Measurements from ENCODE around the gene HEXD.

The HEXD gene

DNA sequence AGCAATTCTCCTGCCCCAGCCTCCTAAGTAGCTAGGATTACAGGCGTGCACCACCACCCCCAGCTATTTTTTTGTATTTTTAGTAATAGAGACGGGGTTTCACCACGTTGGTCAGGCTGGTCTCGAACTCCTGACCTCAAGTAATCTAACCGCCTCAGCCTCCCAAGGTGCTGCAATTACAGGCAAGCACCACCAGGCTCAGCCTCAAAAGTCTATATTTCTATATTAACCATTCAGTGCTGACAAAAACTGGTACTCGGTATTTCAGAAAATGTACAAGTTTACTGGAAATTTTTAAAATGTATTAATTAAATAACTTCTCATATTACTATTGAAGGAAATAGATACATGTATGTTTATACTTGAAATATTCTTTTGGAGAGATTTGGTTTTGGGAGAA lies 1.4 kb upstream of the HEXD start:
- H3K9me3 ChIP-seq (ENCODE audit: control insufficient read depth in 1 of 2, low read length in 2 of 2), result no peaks in the 10 kb centered on the region
- peaks cover 4 to 10% of the 10 kb centered on the region in 2 donors for H3K36me3 ChIP-seq (ENCODE audit: control insufficient read depth in 1 of 2, insufficient read depth in 2 of 2, low read length in 2 of 2)
- no peak overlapping the region for H3K9ac ChIP-seq (ENCODE audit: low read depth in 1 of 2, low read length in 2 of 2)
- H3K27me3 ChIP-seq (ENCODE audit: control insufficient read depth in 1 of 2, insufficient read depth in 2 of 2, low read length in 2 of 2), result no peaks in the 10 kb centered on the region
- no peak overlapping the region for H3K4me3 ChIP-seq (ENCODE audit: low read depth in 1 of 2, low read length in 2 of 2)
- peaks cover 19 to 22% of the 10 kb centered on the region in 2 donors for H3K4me1 ChIP-seq (ENCODE audit: control insufficient read depth in 1 of 2, insufficient read depth in 2 of 2, low read length in 2 of 2)
- H3K27ac ChIP-seq (ENCODE audit: low read depth, low read length), result no peak overlapping the region

DNA sequence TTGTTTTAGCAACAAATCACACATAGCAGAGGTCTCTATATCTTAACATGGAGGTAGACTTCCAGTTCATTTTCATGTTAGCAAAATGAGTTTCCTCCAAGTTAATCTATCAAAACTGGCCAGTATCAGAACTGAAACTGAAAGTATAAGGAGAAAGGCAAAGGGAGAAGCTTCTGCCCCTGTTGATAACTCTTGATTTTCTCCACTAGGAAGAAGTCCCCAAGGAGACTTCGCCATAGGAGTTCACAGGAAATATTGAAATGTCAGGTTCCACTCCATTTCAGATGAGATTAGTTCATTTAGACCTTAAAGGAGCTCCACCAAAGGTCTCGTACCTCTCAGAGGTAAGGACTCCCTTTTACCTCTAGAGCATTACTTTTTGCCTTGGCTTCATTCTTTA lies 1.4 kb downstream of the HEXD start:
- Histone ChIP-seq H3K36me3 (ENCODE audit: control insufficient read depth in 1 of 2, insufficient read depth in 2 of 2, low read length in 2 of 2) (peaks cover 0 to 13% of the 10 kb centered on the region in 2 donors), H3K4me1 (ENCODE audit: control insufficient read depth in 1 of 2, insufficient read depth in 2 of 2, low read length in 2 of 2) (peaks cover 18 to 19% of the 10 kb centered on the region in 2 donors)

DNA sequence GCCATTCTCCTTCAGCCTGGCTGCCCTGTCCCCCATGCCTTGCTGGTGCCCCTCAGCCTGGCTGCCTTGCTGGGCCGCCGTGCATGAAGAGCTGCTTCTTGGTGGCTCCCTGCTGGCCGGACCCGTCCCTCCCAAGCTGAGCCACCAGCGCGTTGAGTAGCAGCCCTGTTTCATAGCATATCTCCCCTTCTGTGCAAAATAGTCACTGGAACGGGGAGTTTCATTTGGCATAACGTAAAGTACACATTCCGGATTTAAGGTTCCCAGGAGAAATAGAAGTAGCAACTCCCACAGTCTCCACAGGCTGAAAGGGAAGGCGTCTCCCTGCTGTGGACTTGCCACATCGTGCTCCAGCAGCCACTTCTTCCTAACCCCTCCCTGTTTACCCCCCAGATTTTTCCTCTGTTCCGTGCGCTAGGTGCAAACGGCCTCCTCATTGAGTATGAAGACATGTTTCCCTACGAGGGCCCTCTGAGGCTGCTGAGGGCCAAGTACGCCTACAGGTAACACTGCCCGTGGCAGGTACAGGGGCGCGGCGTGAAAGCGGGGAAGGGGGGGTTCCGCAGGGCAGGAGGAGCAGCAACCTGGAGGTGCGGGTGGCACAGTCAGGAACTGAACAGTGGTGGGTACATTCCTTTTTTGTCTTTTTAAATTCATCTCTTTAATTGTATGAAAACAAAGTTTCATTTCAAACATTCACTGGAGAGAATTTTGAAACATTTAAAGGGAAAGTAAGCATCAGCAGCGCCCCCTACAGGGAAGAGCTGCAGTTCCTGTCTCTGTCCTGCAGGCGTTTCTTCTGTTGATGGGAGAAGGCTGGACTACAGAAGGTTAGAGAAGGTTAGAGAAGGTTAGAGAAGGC lies 6.1 kb downstream of the HEXD start:
- H3K4me3 ChIP-seq (ENCODE audit: low read depth in 1 of 2, low read length in 2 of 2), result no peak overlapping the region

More for the DNA sequence above, 1.4 kb downstream of the HEXD start:
- H3K4me3 ChIP-seq (ENCODE audit: low read depth in 1 of 2, low read length in 2 of 2), result peak overlapping the region; percentile 82 to 90
- peaks cover 0 to 5% of the 10 kb centered on the region in 2 donors for H3K9me3 ChIP-seq (ENCODE audit: control insufficient read depth in 1 of 2, low read length in 2 of 2)
- H3K27ac ChIP-seq (ENCODE audit: low read depth, low read length), result no peak overlapping the region
- H3K27me3 ChIP-seq (ENCODE audit: control insufficient read depth in 1 of 2, insufficient read depth in 2 of 2, low read length in 2 of 2), result no peaks in the 10 kb centered on the region
- peak overlapping the region; percentile 64 to 90 for H3K9ac ChIP-seq (ENCODE audit: low read depth in 1 of 2, low read length in 2 of 2)

DNA sequence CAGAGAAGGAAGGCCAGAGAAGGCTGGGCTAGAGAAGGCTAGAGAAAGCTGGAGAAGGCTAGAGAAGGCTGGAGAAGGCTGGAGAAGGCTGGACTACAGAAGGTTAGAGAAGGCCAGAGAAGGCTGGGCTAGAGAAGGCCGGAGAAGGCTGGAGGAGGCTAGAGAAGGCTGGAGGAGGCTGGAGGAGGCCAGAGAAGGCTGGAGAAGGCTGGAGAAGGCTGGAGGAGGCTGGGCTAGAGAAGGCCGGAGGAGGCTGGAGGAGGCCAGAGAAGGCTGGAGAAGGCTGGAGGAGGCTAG lies 6.7 kb downstream of the HEXD start:
- H3K4me3 ChIP-seq (ENCODE audit: low read depth in 1 of 2, low read length in 2 of 2), result no peak overlapping the region
- H3K27ac ChIP-seq (ENCODE audit: low read depth, low read length), result no peak overlapping the region
- peaks cover 0 to 5% of the 10 kb centered on the region in 2 donors for H3K9me3 ChIP-seq (ENCODE audit: control insufficient read depth in 1 of 2, low read length in 2 of 2)
- peaks cover 2 to 5% of the 10 kb centered on the region in 2 donors for H3K4me1 ChIP-seq (ENCODE audit: control insufficient read depth in 1 of 2, insufficient read depth in 2 of 2, low read length in 2 of 2)
- H3K9ac ChIP-seq (ENCODE audit: low read depth in 1 of 2, low read length in 2 of 2), result no peak overlapping the region
- H3K27me3 ChIP-seq (ENCODE audit: control insufficient read depth in 1 of 2, insufficient read depth in 2 of 2, low read length in 2 of 2), result no peaks in the 10 kb centered on the region
- H3K36me3 ChIP-seq (ENCODE audit: control insufficient read depth in 1 of 2, insufficient read depth in 2 of 2, low read length in 2 of 2), result peaks cover 0 to 17% of the 10 kb centered on the region in 2 donors

More for the DNA sequence above, 6.1 kb downstream of the HEXD start:
- H3K9me3 ChIP-seq (ENCODE audit: control insufficient read depth in 1 of 2, low read length in 2 of 2), result peaks cover 0 to 5% of the 10 kb centered on the region in 2 donors
- no peak overlapping the region for H3K27ac ChIP-seq (ENCODE audit: low read depth, low read length)
- H3K9ac ChIP-seq (ENCODE audit: low read depth in 1 of 2, low read length in 2 of 2), result no peak overlapping the region
- H3K4me1 ChIP-seq (ENCODE audit: control insufficient read depth in 1 of 2, insufficient read depth in 2 of 2, low read length in 2 of 2), result peaks cover 7 to 10% of the 10 kb centered on the region in 2 donors
- no peaks in the 10 kb centered on the region for H3K27me3 ChIP-seq (ENCODE audit: control insufficient read depth in 1 of 2, insufficient read depth in 2 of 2, low read length in 2 of 2)
- peaks cover 0 to 14% of the 10 kb centered on the region in 2 donors for H3K36me3 ChIP-seq (ENCODE audit: control insufficient read depth in 1 of 2, insufficient read depth in 2 of 2, low read length in 2 of 2)

DNA sequence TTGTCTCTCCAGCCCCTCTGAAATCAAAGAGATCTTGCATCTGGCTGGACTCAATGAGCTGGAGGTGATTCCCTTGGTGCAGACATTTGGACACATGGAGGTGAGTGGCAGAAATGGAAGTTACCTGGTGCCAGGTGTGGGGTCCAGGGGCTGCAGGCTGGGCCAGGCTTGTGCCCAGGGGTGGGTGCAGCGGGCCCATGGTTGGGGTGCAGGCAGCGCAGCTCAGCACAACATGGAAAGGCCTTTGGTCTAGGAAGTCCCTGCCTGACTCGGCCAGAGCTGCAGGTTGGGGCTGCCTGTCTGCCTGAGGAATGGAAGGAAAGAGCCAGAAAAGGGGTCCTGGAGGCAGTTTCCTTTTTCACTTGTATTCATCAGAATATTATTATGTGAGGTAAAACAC lies 10.4 kb downstream of the HEXD start:
- H3K4me1 ChIP-seq (ENCODE audit: control insufficient read depth in 1 of 2, insufficient read depth in 2 of 2, low read length in 2 of 2), result no peaks in the 10 kb centered on the region
- H3K4me3 ChIP-seq (ENCODE audit: low read depth in 1 of 2, low read length in 2 of 2), result no peak overlapping the region
- H3K36me3 ChIP-seq (ENCODE audit: control insufficient read depth in 1 of 2, insufficient read depth in 2 of 2, low read length in 2 of 2), result peaks cover 0 to 4% of the 10 kb centered on the region in 2 donors
- no peak overlapping the region for H3K27ac ChIP-seq (ENCODE audit: low read depth, low read length)
- no peaks in the 10 kb centered on the region for H3K27me3 ChIP-seq (ENCODE audit: control insufficient read depth in 1 of 2, insufficient read depth in 2 of 2, low read length in 2 of 2)
- no peak overlapping the region for H3K9ac ChIP-seq (ENCODE audit: low read depth in 1 of 2, low read length in 2 of 2)
- no peaks in the 10 kb centered on the region for H3K9me3 ChIP-seq (ENCODE audit: control insufficient read depth in 1 of 2, low read length in 2 of 2)

DNA sequence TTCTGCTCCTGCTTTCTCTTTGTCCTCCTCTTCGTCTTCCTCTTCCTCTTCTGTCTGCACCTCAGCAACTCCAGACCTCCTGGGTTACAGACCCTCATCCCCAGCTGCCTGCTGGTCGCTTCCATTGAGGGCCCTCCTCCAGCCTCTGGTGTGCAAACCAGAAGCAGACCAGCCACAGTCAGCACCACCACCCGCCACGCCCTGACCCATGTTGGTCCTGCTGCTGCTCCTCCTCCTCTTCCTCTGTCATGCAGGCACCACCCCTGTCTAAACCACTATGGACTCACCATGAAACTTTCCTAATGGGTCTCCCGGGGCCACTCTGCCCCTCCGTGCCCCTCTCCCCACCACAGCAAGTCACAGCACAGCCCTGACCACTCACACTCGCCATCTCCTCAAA lies 11.7 kb downstream of the HEXD start:
- H3K27ac ChIP-seq (ENCODE audit: low read depth, low read length), result no peak overlapping the region
- H3K9ac ChIP-seq (ENCODE audit: low read depth in 1 of 2, low read length in 2 of 2), result no peak overlapping the region
- H3K27me3 ChIP-seq (ENCODE audit: control insufficient read depth in 1 of 2, insufficient read depth in 2 of 2, low read length in 2 of 2), result no peaks in the 10 kb centered on the region
- H3K36me3 ChIP-seq (ENCODE audit: control insufficient read depth in 1 of 2, insufficient read depth in 2 of 2, low read length in 2 of 2), result peaks cover 0 to 4% of the 10 kb centered on the region in 2 donors
- no peaks in the 10 kb centered on the region for H3K4me1 ChIP-seq (ENCODE audit: control insufficient read depth in 1 of 2, insufficient read depth in 2 of 2, low read length in 2 of 2)
- H3K9me3 ChIP-seq (ENCODE audit: control insufficient read depth in 1 of 2, low read length in 2 of 2), result no peaks in the 10 kb centered on the region
- no peak overlapping the region for H3K4me3 ChIP-seq (ENCODE audit: low read depth in 1 of 2, low read length in 2 of 2)

DNA sequence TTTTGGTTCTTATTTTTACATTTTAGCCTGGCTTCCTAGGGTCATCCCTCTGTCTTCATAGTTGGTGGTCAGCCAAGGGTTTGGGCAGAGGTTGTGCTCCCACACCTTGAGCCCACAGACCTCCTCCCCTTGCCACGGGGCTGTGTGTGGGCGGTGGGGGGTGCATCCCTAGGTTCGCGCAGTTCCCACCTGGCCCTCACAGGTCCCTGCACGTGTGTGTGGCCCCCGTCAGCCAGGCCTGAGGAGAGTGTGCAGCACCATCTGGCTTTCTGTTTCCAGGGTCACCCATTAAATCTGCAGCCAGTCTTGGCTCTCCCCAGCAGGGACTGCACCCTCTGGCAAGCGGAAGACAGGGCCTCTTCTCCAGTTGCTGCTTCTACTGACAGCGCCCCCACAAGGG lies 13.9 kb downstream of the HEXD start:
- Histone ChIP-seq H3K27ac (ENCODE audit: low read depth, low read length) (no peak overlapping the region), H3K36me3 (ENCODE audit: control insufficient read depth in 1 of 2, insufficient read depth in 2 of 2, low read length in 2 of 2) (peaks cover 0 to 19% of the 10 kb centered on the region in 2 donors), H3K27me3 (ENCODE audit: control insufficient read depth in 1 of 2, insufficient read depth in 2 of 2, low read length in 2 of 2) (no peaks in the 10 kb centered on the region), H3K9ac (ENCODE audit: low read depth in 1 of 2, low read length in 2 of 2) (no peak overlapping the region), H3K4me1 (ENCODE audit: control insufficient read depth in 1 of 2, insufficient read depth in 2 of 2, low read length in 2 of 2) (no peaks in the 10 kb centered on the region), H3K9me3 (ENCODE audit: control insufficient read depth in 1 of 2, low read length in 2 of 2) (no peaks in the 10 kb centered on the region), H3K4me3 (ENCODE audit: low read depth in 1 of 2, low read length in 2 of 2) (no peak overlapping the region)

DNA sequence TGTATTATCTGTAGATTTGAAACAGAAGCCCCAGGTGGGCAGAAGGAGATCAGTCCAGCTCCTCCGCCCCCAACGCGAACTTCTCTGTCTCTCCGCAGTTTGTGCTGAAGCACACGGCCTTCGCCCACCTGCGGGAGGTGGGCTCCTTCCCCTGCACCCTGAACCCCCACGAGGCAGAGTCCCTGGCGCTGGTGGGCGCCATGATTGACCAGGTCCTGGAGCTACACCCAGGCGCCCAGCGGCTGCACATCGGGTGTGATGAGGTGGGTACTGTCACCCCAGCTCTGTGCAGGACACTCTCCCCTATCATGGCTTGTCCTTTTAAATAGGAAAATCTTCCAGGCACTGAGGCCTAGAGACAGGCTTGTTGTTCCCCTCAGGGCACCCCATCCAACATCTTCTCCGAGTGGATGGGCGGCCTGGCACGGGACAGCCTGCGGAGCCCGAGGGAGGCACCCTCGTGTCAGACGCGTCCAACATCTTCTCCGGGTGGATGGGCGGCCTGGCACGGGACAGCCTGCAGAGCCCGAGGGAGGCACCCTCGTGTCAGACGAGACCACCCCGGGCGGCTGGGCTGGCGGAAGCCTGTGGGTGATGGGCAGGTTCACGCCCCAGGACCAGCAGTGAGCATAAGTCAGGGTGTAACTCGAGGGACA lies 15.5 kb downstream of the HEXD start:
- Histone ChIP-seq H3K9ac (ENCODE audit: low read depth in 1 of 2, low read length in 2 of 2) (no peak overlapping the region), H3K9me3 (ENCODE audit: control insufficient read depth in 1 of 2, low read length in 2 of 2) (no peaks in the 10 kb centered on the region), H3K4me1 (ENCODE audit: control insufficient read depth in 1 of 2, insufficient read depth in 2 of 2, low read length in 2 of 2) (no peaks in the 10 kb centered on the region), H3K27ac (ENCODE audit: low read depth, low read length) (no peak overlapping the region), H3K4me3 (ENCODE audit: low read depth in 1 of 2, low read length in 2 of 2) (no peak overlapping the region), H3K36me3 (ENCODE audit: control insufficient read depth in 1 of 2, insufficient read depth in 2 of 2, low read length in 2 of 2) (peaks cover 0 to 28% of the 10 kb centered on the region in 2 donors), H3K27me3 (ENCODE audit: control insufficient read depth in 1 of 2, insufficient read depth in 2 of 2, low read length in 2 of 2) (no peaks in the 10 kb centered on the region)

DNA sequence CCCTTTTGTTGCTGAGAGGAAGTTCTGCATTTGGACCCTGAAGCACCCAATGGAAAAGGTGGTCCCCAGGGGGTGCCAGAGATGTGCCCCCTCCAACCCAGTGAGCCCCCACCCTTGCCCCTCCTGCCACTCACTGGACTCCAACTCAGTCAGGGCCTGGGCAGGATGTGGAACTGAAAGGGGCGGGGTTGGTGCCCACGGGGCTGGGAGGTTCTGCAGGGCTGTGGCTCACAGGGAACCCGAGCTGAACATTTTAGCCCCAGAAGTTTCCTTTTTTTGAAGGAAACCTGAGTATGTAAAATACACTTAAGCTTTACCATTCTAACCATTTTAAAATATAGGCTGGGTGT lies 16.0 kb downstream of the HEXD start:
- Histone ChIP-seq H3K4me3 (ENCODE audit: low read depth in 1 of 2, low read length in 2 of 2) (no peak overlapping the region), H3K27me3 (ENCODE audit: control insufficient read depth in 1 of 2, insufficient read depth in 2 of 2, low read length in 2 of 2) (no peaks in the 10 kb centered on the region), H3K36me3 (ENCODE audit: control insufficient read depth in 1 of 2, insufficient read depth in 2 of 2, low read length in 2 of 2) (peaks cover 0 to 27% of the 10 kb centered on the region in 2 donors), H3K4me1 (ENCODE audit: control insufficient read depth in 1 of 2, insufficient read depth in 2 of 2, low read length in 2 of 2) (no peaks in the 10 kb centered on the region), H3K27ac (ENCODE audit: low read depth, low read length) (no peak overlapping the region), H3K9ac (ENCODE audit: low read depth in 1 of 2, low read length in 2 of 2) (no peak overlapping the region), H3K9me3 (ENCODE audit: control insufficient read depth in 1 of 2, low read length in 2 of 2) (no peaks in the 10 kb centered on the region)

DNA sequence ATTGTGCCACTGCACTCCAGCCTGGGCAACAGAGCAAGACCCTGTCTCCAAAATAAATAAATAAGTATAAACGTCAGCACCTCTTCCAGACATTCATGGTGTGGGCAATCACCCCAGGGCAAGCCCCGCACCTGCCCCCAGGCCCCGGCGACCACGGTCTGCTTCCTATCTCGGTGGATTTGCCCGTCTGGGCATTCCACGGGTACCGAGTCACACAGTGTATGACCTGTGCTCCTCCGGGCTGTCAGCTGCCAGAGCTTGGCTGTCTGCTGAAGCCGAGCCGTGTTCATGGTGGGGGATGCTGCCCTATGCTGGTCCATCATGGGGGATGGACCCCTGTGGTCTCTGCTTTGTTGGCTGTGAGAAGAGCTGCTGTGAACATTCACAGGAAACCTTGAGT lies 17.0 kb downstream of the HEXD start:
- no peak overlapping the region for H3K9ac ChIP-seq (ENCODE audit: low read depth in 1 of 2, low read length in 2 of 2)
- no peaks in the 10 kb centered on the region for H3K4me1 ChIP-seq (ENCODE audit: control insufficient read depth in 1 of 2, insufficient read depth in 2 of 2, low read length in 2 of 2)
- H3K9me3 ChIP-seq (ENCODE audit: control insufficient read depth in 1 of 2, low read length in 2 of 2), result no peaks in the 10 kb centered on the region
- H3K4me3 ChIP-seq (ENCODE audit: low read depth in 1 of 2, low read length in 2 of 2), result no peak overlapping the region
- H3K36me3 ChIP-seq (ENCODE audit: control insufficient read depth in 1 of 2, insufficient read depth in 2 of 2, low read length in 2 of 2), result peaks cover 0 to 24% of the 10 kb centered on the region in 2 donors
- no peaks in the 10 kb centered on the region for H3K27me3 ChIP-seq (ENCODE audit: control insufficient read depth in 1 of 2, insufficient read depth in 2 of 2, low read length in 2 of 2)
- no peak overlapping the region for H3K27ac ChIP-seq (ENCODE audit: low read depth, low read length)

Data from duodenal mucosa (tissue), 2 donors.